Natural killer cell (primary cell): ENCODE data around the gene IFITM5. TPM values are rescaled to one million over a fixed set of nuclear protein-coding genes. Genes with fewer than 3 reads are reported as not detected.

ENCODE experiments used
- ATAC-seq, 3 donors: fragments of 150-1000 bp in 2 of 3; fragments of 200-7000 bp in 1 of 3; cut with Tn5 transposase; 1 replicate in 1 of 3; 2 replicates in 2 of 3; pipeline ENCODE4 v1.10.0; 2021; ENCODE audit warnings: mild to moderate bottlenecking in 2 of 3, moderate library complexity in 2 of 3
- DNase-seq, 2 donors: peaks; one replicate each; pipeline versions ENCODE4 v3.0.0 to v3.0.0-alpha.2; 2013 to 2021; ENCODE audit warnings: mixed read lengths in 1 of 2
- H3K27ac ChIP-seq: one replicate; pipeline ENCODE4 v1.5.1; 2013; ENCODE audit warnings: mild to moderate bottlenecking, low read length
- H3K27me3 ChIP-seq: one replicate; pipeline ENCODE4 v1.6.1; 2013; ENCODE audit warnings: low read length; ENCODE audit not compliant: control insufficient read depth, insufficient read depth
- H3K36me3 ChIP-seq: one replicate; pipeline ENCODE4 v1.6.1; 2013; ENCODE audit warnings: low read length; ENCODE audit not compliant: control insufficient read depth, insufficient read depth
- H3K4me1 ChIP-seq: one replicate; pipeline ENCODE4 v1.6.1; 2013; ENCODE audit warnings: low read length; ENCODE audit not compliant: control insufficient read depth, insufficient read depth
- H3K4me3 ChIP-seq: one replicate; pipeline ENCODE4 v1.5.1; 2013; ENCODE audit warnings: low read length
- H3K9me3 ChIP-seq: one replicate; pipeline ENCODE4 v1.6.1; 2013; ENCODE audit warnings: low read length; ENCODE audit not compliant: control insufficient read depth, insufficient read depth
- H3K27ac Mint-ChIP-seq, 2 donors: one replicate each; pipeline ENCODE4 v1.8.0; 2022; ENCODE audit warnings: mild to moderate bottlenecking in 2 of 2, mixed read lengths in 2 of 2, moderate library complexity in 1 of 2
- H3K27me3 Mint-ChIP-seq, 2 donors: one replicate each; pipeline ENCODE4 v1.8.0; 2022; ENCODE audit warnings: low read depth in 2 of 2, mixed read lengths in 2 of 2
- H3K36me3 Mint-ChIP-seq: one replicate; pipeline ENCODE4 v1.8.0; 2022; ENCODE audit warnings: mixed read lengths
- H3K4me1 Mint-ChIP-seq, 2 donors: one replicate each; pipeline ENCODE4 v1.8.0; 2022; ENCODE audit warnings: mixed read lengths in 2 of 2
- H3K4me3 Mint-ChIP-seq: one replicate; pipeline ENCODE4 v1.8.0; 2022; ENCODE audit warnings: mild to moderate bottlenecking, moderate library complexity, mixed read lengths
- H3K9me3 Mint-ChIP-seq, 2 donors: one replicate each; pipeline ENCODE4 v1.8.0; 2022; ENCODE audit warnings: mixed read lengths in 2 of 2
- WGBS: methylation state at CpG from one replicate; pipeline ENCODE4 v1.1.7; 2013; ENCODE audit warnings: missing lambda C conversion rate; ENCODE audit not compliant: insufficient coverage; 5-methylcytosine and 5-hydroxymethylcytosine counted together
- intact Hi-C: fragments of 100-400 bp; cut with micrococcal nuclease; formaldehyde crosslinking; loops from one replicate; pipeline ENCODE4 v1.14.2; 2022
- total RNA-seq, 4 donors: library from RNA; stranded (reverse); fragments of 120-200 nt in 1 of 4; gene quantifications; one replicate each; pipeline versions ENCODE4 v1.2.3 to v1.2.4, GENCODE V29; 2013 to 2022
- TF ChIP-seq, protein P1 (sequence below): fragments of 200-600 bp; IDR thresholded peaks from one replicate; pipeline ENCODE4 v1.8.0; 2022; ENCODE audit warnings: antibody characterized with exemption

The IFITM5 gene
- total RNA-seq, 3 donors from 2014 or later (not counting 1 experiment from before 2014, with no cell fraction given) = not detected

DNA sequence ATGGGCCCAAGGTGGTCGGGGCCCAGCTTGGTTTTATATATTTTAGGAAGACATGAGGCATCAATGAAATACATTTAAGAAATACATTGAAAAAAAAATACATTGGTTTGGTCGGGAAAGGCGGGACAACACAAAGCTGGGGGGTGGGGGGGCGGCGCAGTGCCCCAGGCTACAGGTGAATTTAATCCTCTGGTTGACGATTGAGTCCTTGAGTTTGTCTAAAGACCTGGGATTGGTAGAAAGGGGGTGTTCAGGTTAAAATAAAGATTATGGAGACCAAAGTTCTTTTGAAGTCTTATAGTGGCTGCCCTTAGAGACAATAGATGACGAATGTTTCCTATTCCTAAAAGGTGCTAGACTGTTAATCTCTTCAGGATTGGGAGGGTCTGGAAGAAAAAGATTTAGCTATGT, 17.6 kb upstream of the IFITM5 start:
- H3K4me3 Mint-ChIP-seq = peak overlapping the region; percentile 95
- ATAC-seq = peak in 1 of 3 donors; percentile 2
- peaks cover 62% of the 10 kb centered on the region in 2 donors for H3K4me1 Mint-ChIP-seq

DNA sequence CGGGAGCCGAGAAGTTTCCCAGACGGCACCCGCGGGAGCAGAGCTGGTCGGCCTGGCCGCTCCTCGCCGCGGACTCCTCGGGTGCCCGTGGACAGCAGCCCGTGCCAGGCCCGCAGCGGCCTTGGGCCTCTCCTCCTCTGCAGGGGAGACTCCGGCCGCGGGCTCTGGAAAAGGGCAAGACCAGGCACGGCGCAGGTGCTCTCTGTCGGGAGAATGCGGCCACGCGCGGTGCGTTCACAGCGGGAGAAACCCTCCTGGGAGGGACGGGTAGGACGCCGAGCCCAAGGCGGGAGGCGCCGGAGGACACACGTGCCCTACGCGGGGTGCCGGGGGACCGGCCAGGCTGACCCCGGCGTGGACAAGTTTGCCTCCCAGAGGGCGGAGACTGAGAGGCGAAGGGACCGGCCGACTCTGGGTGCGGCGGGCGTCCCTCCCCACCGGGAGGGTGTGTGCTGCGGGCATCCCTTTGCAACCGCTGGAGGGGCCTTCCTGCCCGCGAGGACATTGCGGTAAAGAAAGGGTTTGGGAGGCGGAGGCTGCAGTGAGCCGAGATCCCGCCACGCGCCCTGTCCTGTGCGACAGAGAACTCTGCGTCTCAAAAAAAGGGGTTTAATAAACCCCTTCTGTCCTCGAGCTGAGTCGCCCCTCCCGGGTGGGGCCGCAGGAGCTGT, 16.8 kb upstream of the IFITM5 start:
- WGBS = 29% methylated on average over 64 of the region's 64 CpGs
- H3K27me3 Mint-ChIP-seq = no peaks in the 10 kb centered on the region
- peak overlapping the region; percentile 98 to 99 for H3K27ac Mint-ChIP-seq
- H3K36me3 ChIP-seq = peaks cover 18% of the 10 kb centered on the region
- peak overlapping the region; percentile 95 for H3K4me3 Mint-ChIP-seq
- TF ChIP-seq, protein P1, sequence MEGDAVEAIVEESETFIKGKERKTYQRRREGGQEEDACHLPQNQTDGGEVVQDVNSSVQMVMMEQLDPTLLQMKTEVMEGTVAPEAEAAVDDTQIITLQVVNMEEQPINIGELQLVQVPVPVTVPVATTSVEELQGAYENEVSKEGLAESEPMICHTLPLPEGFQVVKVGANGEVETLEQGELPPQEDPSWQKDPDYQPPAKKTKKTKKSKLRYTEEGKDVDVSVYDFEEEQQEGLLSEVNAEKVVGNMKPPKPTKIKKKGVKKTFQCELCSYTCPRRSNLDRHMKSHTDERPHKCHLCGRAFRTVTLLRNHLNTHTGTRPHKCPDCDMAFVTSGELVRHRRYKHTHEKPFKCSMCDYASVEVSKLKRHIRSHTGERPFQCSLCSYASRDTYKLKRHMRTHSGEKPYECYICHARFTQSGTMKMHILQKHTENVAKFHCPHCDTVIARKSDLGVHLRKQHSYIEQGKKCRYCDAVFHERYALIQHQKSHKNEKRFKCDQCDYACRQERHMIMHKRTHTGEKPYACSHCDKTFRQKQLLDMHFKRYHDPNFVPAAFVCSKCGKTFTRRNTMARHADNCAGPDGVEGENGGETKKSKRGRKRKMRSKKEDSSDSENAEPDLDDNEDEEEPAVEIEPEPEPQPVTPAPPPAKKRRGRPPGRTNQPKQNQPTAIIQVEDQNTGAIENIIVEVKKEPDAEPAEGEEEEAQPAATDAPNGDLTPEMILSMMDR = no peak
- H3K4me1 Mint-ChIP-seq = peaks cover 64 to 65% of the 10 kb centered on the region in 2 donors
- peak in 1 of 2 donors; percentile 63 for DNase-seq
- no peaks in the 10 kb centered on the region for H3K9me3 Mint-ChIP-seq
- H3K4me3 ChIP-seq = peak overlapping the region; percentile 75
- no peaks in the 10 kb centered on the region for H3K9me3 ChIP-seq
- intact Hi-C loops = loop anchor here (2.0 kb wide), 1 partner anchor 35 kb away; no protein-coding TSS in a partner anchor
- peak overlapping the region; percentile 80 for H3K27ac ChIP-seq
- no peaks in the 10 kb centered on the region for H3K36me3 Mint-ChIP-seq
- no peak for ATAC-seq
- peaks cover 55% of the 10 kb centered on the region for H3K4me1 ChIP-seq
- no peaks in the 10 kb centered on the region for H3K27me3 ChIP-seq

More for the DNA sequence above, 17.6 kb upstream of the IFITM5 start:
- no peaks in the 10 kb centered on the region for H3K9me3 ChIP-seq
- 47% methylated on average over 7 of the region's 7 CpGs for WGBS
- no peaks in the 10 kb centered on the region for H3K27me3 Mint-ChIP-seq
- intact Hi-C loops = loop anchor here (1.0 to 2.0 kb wide), 3 partner anchors 8 to 34 kb away; no protein-coding TSS in a partner anchor
- DNase-seq = peak in 1 of 2 donors; percentile 67
- H3K27ac Mint-ChIP-seq = peak overlapping the region; percentile 98 to 99
- H3K4me1 ChIP-seq = peaks cover 51% of the 10 kb centered on the region
- H3K9me3 Mint-ChIP-seq = no peaks in the 10 kb centered on the region
- peak overlapping the region; percentile 80 for H3K27ac ChIP-seq
- no peaks in the 10 kb centered on the region for H3K27me3 ChIP-seq
- H3K4me3 ChIP-seq = peak overlapping the region; percentile 75
- H3K36me3 Mint-ChIP-seq = no peaks in the 10 kb centered on the region
- H3K36me3 ChIP-seq = peaks cover 18% of the 10 kb centered on the region
- TF ChIP-seq, protein P1 = no peak

DNA sequence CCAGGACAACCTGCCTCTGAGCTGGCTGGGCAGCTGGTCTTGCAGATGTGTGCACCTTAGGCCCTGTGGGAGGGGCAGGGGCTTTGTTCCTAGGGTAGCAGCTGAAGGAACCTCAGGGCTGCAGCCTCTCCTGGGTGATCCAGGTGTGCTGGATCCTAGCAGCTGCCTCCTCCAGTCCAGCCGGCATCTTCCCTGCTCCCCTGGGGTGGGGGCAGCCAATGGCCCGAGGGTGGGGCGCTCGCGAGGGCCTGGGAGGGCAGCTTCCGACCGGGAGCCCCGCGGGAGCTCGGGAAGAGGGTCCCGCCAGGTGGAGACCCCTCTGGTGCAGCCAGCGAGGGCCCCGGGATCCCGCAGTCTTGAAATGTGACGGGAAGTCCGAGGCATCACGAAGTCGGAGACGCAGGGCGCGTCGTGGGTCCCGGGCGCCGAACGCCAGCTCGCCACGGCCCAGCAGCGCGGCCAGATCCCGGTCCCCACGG, 16.2 kb upstream of the IFITM5 start:
- Mint-ChIP-seq H3K4me1 (peaks cover 58 to 59% of the 10 kb centered on the region in 2 donors), H3K27me3 (no peaks in the 10 kb centered on the region), H3K9me3 (no peaks in the 10 kb centered on the region), H3K36me3 (no peaks in the 10 kb centered on the region), H3K4me3 (peak overlapping the region; percentile 97), H3K27ac (peak overlapping the region; percentile 98 to 99)
- DNase-seq (no peak), ATAC-seq (no peak)
- H3K4me3 ChIP-seq = peak overlapping the region; percentile 75
- no peaks in the 10 kb centered on the region for H3K27me3 ChIP-seq
- intact Hi-C loops = no loop called here
- no peaks in the 10 kb centered on the region for H3K9me3 ChIP-seq
- peaks cover 18% of the 10 kb centered on the region for H3K36me3 ChIP-seq
- TF ChIP-seq, protein P1 = no peak
- WGBS = 31% methylated on average over 32 of the region's 32 CpGs
- H3K27ac ChIP-seq = peak overlapping the region; percentile 66
- H3K4me1 ChIP-seq = peaks cover 48% of the 10 kb centered on the region
